Endodermal cell (in vitro differentiated cells): ENCODE measurements around the gene FRS3. TPM values are rescaled to one million over a fixed set of nuclear protein-coding genes. Genes with fewer than 3 reads are reported as not detected.

ENCODE experiments used
- DNase-seq: peaks from one replicate; pipeline ENCODE4 v3.0.0-alpha.2; 2017
- H3K27ac ChIP-seq: 2 replicates; pipeline ENCODE4 v1.5.1; 2013; ENCODE audit warnings: mild to moderate bottlenecking, low read depth, low read length, moderate library complexity
- H3K27me3 ChIP-seq: 2 replicates; pipeline ENCODE4 v1.6.1; 2013; ENCODE audit warnings: mild to moderate bottlenecking, low read length, moderate library complexity; ENCODE audit not compliant: insufficient read depth, control insufficient read depth, poor library complexity, severe bottlenecking
- H3K36me3 ChIP-seq: 2 replicates; pipeline ENCODE4 v1.7.0; 2013; ENCODE audit warnings: mild to moderate bottlenecking, low read length, moderate library complexity; ENCODE audit not compliant: control insufficient read depth, insufficient read depth
- H3K4me1 ChIP-seq: one replicate; pipeline ENCODE4 v1.7.0; 2013; ENCODE audit warnings: low read length; ENCODE audit not compliant: control insufficient read depth, insufficient read depth
- H3K4me3 ChIP-seq: 2 replicates; pipeline ENCODE4 v1.5.1; 2013; ENCODE audit warnings: mild to moderate bottlenecking, low read length, moderate library complexity
- H3K9ac ChIP-seq: 2 replicates; pipeline ENCODE4 v1.6.1; 2013; ENCODE audit warnings: mild to moderate bottlenecking, low read length, moderate library complexity; ENCODE audit not compliant: poor library complexity, severe bottlenecking; ENCODE audit errors: extremely low read depth
- H3K9me3 ChIP-seq: 2 replicates; pipeline ENCODE4 v1.6.1; 2013; ENCODE audit warnings: mild to moderate bottlenecking, low read length, moderate library complexity; ENCODE audit not compliant: control insufficient read depth
- H3K27ac Mint-ChIP-seq: 2 replicates; pipeline ENCODE4 v1.8.0; 2020; ENCODE audit warnings: mixed read lengths
- H3K27me3 Mint-ChIP-seq: 2 replicates; pipeline ENCODE4 v1.8.0; 2021; ENCODE audit warnings: mild to moderate bottlenecking, mixed read lengths; ENCODE audit not compliant: insufficient read depth
- H3K36me3 Mint-ChIP-seq: 2 replicates; pipeline ENCODE4 v1.8.0; 2020; ENCODE audit warnings: low read depth, mixed read lengths
- H3K4me1 Mint-ChIP-seq: 2 replicates; pipeline ENCODE4 v1.8.0; 2020; ENCODE audit warnings: mixed read lengths
- H3K4me3 Mint-ChIP-seq: 2 replicates; pipeline ENCODE4 v1.8.0; 2020; ENCODE audit warnings: mild to moderate bottlenecking, moderate library complexity, mixed read lengths
- H3K9me3 Mint-ChIP-seq: 2 replicates; pipeline ENCODE4 v1.8.0; 2020; ENCODE audit warnings: mild to moderate bottlenecking, mixed read lengths
- WGBS, 2 experiments: methylation state at CpG; one replicate each; pipeline versions ENCODE4 v1.1.5 to v1.1.7; 2013; ENCODE audit warnings: missing lambda C conversion rate in 2 of 2, mixed read lengths in 1 of 2; ENCODE audit not compliant: insufficient coverage in 1 of 2, insufficient read length in 1 of 2; 5-methylcytosine and 5-hydroxymethylcytosine counted together
- total RNA-seq, 2 donors: library from RNA; stranded (reverse); fragmentation: NEBNext Ultra II Directional in 1 of 2; extraction: Animal tissue kit (Norgen Biotek cat#: 25700) in 1 of 2; gene quantifications; 2 replicates in 1 of 2; 3 replicates in 1 of 2; pipeline ENCODE4 v1.2.1, GENCODE V29; 2021
- TF ChIP-seq, protein P1 (sequence below): fragments of 200-600 bp; sonication (generic); conservative IDR thresholded peaks from 2 replicates; pipeline ENCODE4 v1.5.0; 2021; ENCODE audit warnings: antibody characterized with exemption, mild to moderate bottlenecking

Gene FRS3
- total RNA-seq, 2 donors from 2014 or later, result 7.5 to 12.0 TPM

DNA sequence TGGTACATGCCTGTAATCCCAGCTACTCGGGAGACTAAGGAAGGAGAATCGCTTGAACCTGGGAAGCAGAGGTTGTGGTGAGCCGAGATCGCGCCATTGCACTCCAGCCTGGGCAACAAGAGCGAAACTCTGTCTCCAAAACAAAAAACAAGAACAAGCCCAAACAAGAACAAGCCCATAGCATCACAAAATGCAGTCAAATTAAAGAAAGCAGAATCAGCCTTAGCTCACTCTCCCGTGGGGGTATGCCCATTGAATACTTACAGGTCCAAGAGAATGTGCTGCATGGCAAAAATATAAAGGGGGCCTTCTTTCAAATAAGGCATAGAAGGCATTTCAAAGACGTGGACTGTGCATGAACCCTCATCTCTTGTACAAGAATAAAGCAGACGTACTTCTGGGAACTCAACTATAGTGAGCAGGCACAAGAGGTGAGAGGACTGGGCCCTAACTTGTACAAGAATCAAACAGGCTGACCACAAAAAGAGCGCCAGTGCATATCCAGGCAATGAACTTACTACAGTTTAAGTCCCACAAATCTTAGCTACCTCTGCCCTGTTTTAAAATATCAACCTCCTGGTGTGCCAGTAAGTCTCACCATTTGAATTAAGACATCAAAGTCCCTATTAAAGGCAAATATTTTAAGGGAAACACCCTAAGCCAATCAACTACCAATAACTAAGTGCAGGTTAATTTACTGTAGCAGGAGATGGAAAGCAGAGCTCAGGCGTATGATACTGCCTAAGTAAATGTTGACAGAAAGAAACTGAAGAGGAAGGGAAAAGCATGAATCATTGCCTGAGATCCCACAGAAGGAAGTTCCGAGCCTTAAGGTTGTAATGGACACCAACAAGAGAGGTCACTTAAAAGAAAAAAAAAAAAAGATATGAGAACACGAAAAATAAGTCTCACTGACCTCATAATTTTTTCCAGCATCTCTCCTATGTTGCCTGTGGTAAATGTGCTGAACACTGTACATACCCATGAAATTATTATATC is 45.2 kb upstream of the FRS3 start:
- WGBS, 2 experiments, result 88 to 93% methylated on average over 5 to 12 of the region's 13 CpGs
- TF ChIP-seq, protein P1, sequence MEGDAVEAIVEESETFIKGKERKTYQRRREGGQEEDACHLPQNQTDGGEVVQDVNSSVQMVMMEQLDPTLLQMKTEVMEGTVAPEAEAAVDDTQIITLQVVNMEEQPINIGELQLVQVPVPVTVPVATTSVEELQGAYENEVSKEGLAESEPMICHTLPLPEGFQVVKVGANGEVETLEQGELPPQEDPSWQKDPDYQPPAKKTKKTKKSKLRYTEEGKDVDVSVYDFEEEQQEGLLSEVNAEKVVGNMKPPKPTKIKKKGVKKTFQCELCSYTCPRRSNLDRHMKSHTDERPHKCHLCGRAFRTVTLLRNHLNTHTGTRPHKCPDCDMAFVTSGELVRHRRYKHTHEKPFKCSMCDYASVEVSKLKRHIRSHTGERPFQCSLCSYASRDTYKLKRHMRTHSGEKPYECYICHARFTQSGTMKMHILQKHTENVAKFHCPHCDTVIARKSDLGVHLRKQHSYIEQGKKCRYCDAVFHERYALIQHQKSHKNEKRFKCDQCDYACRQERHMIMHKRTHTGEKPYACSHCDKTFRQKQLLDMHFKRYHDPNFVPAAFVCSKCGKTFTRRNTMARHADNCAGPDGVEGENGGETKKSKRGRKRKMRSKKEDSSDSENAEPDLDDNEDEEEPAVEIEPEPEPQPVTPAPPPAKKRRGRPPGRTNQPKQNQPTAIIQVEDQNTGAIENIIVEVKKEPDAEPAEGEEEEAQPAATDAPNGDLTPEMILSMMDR, result no peak
- Histone ChIP-seq H3K4me3 (no peak overlapping the region), H3K4me1 (no peaks in the 10 kb centered on the region), H3K27ac (no peak overlapping the region), H3K36me3 (no peaks in the 10 kb centered on the region), H3K9me3 (no peaks in the 10 kb centered on the region), H3K9ac (no peak overlapping the region), H3K27me3 (no peaks in the 10 kb centered on the region)
- H3K27ac Mint-ChIP-seq, result no peak overlapping the region
- H3K4me3 Mint-ChIP-seq, result no peak overlapping the region
- H3K36me3 Mint-ChIP-seq, result no peaks in the 10 kb centered on the region
- H3K27me3 Mint-ChIP-seq, result no peaks in the 10 kb centered on the region
- no peak for DNase-seq
- no peaks in the 10 kb centered on the region for H3K4me1 Mint-ChIP-seq
- H3K9me3 Mint-ChIP-seq, result no peaks in the 10 kb centered on the region

DNA sequence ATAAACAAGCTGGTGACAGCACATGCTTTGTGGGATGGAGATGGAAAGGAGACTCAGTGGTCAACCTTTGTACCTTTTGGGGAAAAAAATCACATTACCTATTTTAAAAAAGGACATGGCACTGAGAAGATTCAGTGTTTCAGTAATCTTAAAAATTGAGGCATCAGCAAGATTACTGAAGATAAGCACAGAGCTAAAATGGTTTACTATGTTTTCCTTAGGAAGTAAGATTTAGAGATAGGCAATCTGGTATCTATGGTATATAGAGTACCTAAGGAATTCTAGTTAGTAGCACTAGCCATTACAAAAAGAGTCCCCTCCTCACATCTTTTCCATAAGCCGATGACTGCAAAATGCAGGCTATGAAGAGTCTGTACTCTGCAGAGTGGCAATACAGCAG is 43.5 kb upstream of the FRS3 start:
- Mint-ChIP-seq H3K4me3 (no peak overlapping the region), H3K9me3 (no peaks in the 10 kb centered on the region), H3K27me3 (no peaks in the 10 kb centered on the region), H3K4me1 (peaks cover 4% of the 10 kb centered on the region), H3K27ac (no peak overlapping the region), H3K36me3 (no peaks in the 10 kb centered on the region)
- Histone ChIP-seq H3K4me3 (no peak overlapping the region), H3K27me3 (no peaks in the 10 kb centered on the region), H3K4me1 (no peaks in the 10 kb centered on the region), H3K27ac (no peak overlapping the region), H3K9ac (no peak overlapping the region), H3K36me3 (no peaks in the 10 kb centered on the region), H3K9me3 (no peaks in the 10 kb centered on the region)
- TF ChIP-seq, protein P1, result no peak
- WGBS, 2 experiments, result 89 to 97% methylated on average over 1 of the region's 1 CpG
- no peak for DNase-seq

DNA sequence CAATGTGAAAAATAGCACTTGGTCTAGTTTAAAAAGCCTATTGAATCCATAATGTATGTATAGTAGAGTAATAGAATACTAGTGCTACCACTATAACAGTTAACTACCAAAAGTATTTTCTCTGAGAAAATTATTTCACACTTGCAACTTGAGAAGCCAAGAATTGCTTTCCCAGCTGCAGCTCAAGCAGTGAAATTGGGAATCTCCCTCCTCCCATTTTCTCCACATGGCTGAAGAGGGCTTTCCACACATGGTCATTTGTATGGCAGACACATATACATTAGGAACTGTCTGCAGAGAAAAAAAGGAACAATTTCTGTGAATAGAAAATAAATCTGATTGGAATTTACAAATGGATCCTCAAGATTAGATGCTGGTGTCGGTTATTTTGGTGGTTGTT is 42.3 kb upstream of the FRS3 start:
- Histone ChIP-seq H3K4me3 (no peak overlapping the region), H3K27ac (no peak overlapping the region), H3K4me1 (no peaks in the 10 kb centered on the region), H3K9me3 (no peaks in the 10 kb centered on the region), H3K27me3 (no peaks in the 10 kb centered on the region), H3K9ac (no peak overlapping the region), H3K36me3 (no peaks in the 10 kb centered on the region)
- Mint-ChIP-seq H3K9me3 (no peaks in the 10 kb centered on the region), H3K27me3 (no peaks in the 10 kb centered on the region), H3K4me1 (peaks cover 5% of the 10 kb centered on the region), H3K4me3 (no peak overlapping the region), H3K36me3 (no peaks in the 10 kb centered on the region), H3K27ac (no peak overlapping the region)
- TF ChIP-seq, protein P1, result no peak
- no peak for DNase-seq
- 91 to 100% methylated on average over 1 of the region's 1 CpG for WGBS, 2 experiments
